SKM-1 (cell line): ENCODE measurements around the gene MAP3K10.
"Not testable (repeated sequence)": the region's sequence is repeated elsewhere in the genome, so short reads cannot be mapped to it uniquely, and the experiment has no call there.

Source experiments
- DNase-seq: peaks from one replicate; lab custom pipeline; 2025; ENCODE audit not compliant: unreplicated experiment; lab: John Stamatoyannopoulos, UW

The MAP3K10 gene

GRCh38 chr19:40190891-40191835, at the start of gene MAP3K10:
Gene MAP3K10 (plus strand): TSS chr19:40191426. CDS start chr19:40192032, 606 bp downstream.
- peak; percentile 10 for DNase-seq

- no peak for DNase-seq
These were observed 49.7 kb upstream of the MAP3K10 start for GRCh38 chr19:40141551-40141950.

DNA sequence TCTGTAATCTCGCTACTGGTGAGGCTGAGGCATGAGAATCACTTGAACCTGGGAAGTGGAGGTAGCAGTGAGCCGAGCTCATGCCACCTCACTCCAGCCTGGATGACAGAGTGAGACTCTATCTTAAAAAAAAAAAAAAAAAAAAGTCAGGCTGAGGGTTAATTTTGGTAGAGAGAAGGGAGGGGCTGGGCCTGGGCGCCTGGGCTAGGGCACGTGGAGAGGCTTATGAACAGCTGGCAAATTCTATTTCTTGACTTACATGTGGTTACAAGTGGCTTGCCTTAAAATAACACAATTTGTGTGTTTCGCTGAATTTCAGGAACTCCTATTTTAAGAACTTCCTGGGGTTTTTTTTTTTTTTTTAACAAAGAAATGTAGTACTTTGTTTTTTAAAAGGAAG, 47.6 kb upstream of the MAP3K10 start:
- DNase-seq, result no peak

DNA sequence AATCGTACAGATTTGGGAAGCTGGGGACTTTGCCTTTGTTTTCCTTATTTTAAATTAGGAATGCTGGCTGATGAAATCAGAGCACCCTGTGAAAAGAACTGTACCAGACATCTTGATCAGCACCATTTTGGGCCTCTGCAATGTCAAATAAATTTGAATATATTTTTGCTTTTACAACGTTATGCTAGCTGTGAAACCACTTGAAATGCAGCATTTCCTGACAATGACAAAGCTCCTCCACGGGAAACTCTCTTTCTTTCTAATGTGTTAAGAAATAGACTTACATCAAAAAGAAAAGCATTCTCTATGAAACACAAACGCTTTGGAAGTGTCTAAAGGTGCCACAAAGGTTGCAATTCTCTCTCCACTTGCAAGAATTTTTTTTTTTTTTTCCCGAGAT, 47.1 kb upstream of the MAP3K10 start:
- no peak for DNase-seq

DNA sequence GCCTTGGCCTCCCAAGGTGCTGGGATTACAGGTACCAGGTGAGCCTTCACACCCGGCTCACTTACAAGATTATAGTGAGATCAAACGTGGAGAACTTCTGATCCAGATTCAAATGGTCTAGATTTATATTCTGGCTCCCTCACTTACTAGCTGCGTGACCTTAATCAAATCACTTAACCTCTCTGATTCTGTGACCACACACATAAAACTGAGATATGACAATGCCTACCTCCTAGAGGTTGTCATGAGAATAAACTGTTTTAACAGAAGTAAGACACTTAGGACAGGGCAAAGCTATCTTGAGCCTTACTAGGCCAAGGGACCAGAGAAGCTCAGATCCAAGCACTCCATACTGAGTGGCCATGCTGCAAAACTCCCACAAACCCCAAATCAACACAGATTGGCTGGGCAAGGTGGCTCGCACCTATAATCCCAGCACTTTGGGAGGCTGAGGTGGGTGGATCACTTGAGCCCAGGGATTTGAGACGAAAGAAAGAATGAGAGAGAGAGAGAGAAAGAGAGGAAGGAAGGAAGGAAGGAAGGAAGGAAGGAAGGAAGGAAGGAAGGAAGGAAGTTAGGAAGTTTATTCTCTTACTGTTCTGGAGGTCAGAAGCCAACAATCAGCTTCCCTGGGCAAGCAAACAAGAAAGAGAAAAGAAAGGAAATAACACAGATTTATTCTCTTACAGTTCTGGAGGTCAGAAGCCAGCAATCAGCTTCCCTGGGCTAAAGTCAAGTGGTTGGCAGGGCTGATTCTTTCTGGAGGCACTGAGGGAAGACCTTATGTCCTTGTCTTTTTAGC, 46.1 kb upstream of the MAP3K10 start:
- DNase-seq, result no peak

- DNase-seq, result not testable (repeated sequence)
These were observed 45.5 kb upstream of the MAP3K10 start for GRCh38 chr19:40145749-40146029.

GRCh38 chr19:40147338-40147692, 43.9 kb upstream of the MAP3K10 start:
- no peak for DNase-seq

DNA sequence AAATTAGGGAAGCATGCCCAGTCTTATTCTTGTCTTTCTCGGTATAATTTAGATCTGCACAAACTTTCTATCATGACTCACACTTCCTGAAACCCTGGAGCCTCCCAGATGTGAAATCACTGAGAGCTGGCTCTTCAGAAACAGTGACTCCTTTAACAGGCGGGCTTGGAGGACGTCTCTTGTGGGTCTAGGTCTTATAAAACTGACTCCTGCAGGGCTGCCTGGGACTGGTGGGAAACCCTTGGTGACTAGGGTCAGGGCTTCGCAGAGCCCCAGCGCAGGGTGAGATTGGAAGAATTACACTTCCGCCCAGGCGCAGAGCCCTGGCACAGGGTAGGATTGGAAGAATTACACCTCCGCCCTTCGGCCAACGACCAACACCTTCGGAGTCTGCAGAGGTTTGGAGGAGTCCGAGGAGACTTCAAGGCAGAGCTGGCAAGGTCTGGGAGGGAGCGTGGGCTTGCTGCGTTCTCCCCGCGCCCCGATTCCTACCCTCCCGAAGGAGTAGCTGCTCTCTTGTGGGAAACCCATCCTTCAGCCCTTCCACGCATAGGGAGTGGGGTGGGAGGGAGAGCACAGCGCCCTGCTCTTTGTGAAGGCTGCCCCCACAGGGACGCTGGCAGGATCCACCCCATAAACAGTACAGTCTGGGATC, 43.4 kb upstream of the MAP3K10 start:
- DNase-seq, result no peak

- DNase-seq, result no peak
These were observed 41.7 kb upstream of the MAP3K10 start for GRCh38 chr19:40149501-40149900.

DNA sequence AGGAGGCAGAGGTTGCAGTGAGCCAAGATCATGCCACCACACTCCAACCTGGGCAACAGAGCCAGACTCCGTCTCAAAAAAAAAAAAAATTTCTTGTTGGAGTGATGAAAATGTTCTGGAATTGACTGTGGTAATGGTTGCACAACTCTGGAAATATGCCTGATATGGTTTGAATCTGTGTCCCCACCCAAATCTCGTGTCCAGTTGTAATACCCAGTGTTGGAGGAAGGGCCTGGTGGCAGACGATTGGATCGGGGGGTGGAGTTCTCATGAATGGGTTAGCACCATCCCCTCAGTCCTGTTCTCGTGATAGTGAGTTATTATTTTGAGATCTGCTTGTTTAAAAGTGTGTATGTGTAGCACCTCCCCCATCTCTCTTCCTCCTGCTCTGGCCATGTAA, 41.1 kb upstream of the MAP3K10 start:
- DNase-seq, result no peak

DNA sequence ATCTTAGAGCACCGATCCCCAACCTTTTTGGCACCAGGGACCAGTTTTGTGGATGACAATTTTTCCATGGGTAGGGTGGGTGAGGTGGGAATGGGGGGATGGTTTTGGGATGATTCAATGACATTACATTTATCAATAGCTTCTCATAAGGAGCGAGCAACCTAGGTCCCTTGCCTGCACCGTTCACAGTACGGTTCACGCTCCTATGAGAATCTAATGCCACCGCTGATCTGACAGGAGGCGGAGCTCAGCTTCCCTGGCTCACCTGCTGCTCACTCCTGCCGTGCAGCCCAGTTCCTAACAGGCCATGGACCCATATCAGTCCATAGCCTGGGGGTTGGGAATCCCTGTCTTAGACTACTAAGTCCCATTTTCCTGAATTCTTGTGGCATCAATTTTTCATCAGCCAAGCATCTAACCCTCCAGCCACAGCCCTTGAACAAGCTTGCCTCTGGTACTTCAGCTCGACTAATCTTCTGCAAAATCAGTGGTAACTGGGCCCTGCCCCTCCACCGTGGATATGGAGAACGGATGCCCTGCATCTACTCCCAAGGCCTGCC, 37.0 kb upstream of the MAP3K10 start:
- DNase-seq, result no peak

GRCh38 chr19:40155749-40156265, 35.4 kb upstream of the MAP3K10 start:
- DNase-seq, result no peak

DNA sequence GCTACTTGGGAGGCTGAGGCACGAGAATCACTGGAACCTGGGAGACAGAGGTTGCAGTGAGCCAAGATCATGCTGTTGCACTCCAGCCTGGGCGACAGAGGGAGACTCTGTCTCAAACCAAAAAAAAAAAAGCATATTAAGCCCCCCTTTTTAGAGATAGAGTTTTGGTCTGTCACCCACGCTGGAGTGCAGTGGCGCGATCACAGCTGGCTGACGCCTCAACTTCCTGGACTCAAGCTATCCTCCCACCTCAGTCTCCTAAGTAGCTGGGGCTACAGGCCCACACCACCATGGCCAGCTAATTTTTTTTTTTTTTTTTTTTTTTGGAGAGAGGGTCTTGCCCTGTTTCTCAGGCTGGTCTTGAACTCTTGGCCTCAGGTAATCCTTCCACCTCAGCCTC, 34.2 kb upstream of the MAP3K10 start:
- no peak for DNase-seq

GRCh38 chr19:40159744-40160143, 31.5 kb upstream of the MAP3K10 start:
- DNase-seq, result no peak

GRCh38 chr19:40162104-40162503, 29.1 kb upstream of the MAP3K10 start:
- DNase-seq, result no peak

- DNase-seq, result no peak
These were observed 27.6 kb upstream of the MAP3K10 start for GRCh38 chr19:40163541-40164129.

- DNase-seq, result no peak
These were observed 25.8 kb upstream of the MAP3K10 start for GRCh38 chr19:40165362-40165937.

GRCh38 chr19:40169482-40170302, 21.5 kb upstream of the MAP3K10 start:
- DNase-seq, result not testable (repeated sequence)

- DNase-seq, result not testable (repeated sequence)
These were observed 20.8 kb upstream of the MAP3K10 start for GRCh38 chr19:40170303-40170989.
